T-cell (primary cell): ENCODE results near the gene RNF121. TPM values are rescaled to one million over a fixed set of nuclear protein-coding genes. Genes with fewer than 3 reads are reported as not detected.

Source experiments
- ATAC-seq, 4 experiments: fragments of 200-7000 bp in 3 of 4; fragments of 150-1000 bp in 1 of 4; cut with Tn5 transposase; replicated peaks in 1 of 4; 1 replicate in 3 of 4; 2 replicates in 1 of 4; pipeline ENCODE4 v1.10.0; 2021; ENCODE audit warnings: moderate library complexity in 3 of 4, mild to moderate bottlenecking in 2 of 4, moderate number of reproducible peaks in 1 of 4
- CTCF ChIA-PET, 2 donors: fragments of 300-600 bp; sonication (Branson Sonifier 250); formaldehyde crosslinking; loops; one replicate each; lab custom pipeline; 2022; ENCODE audit warnings: antibody characterized with exemption in 2 of 2; lab: Charles Lee
- POLR2A ChIA-PET, 2 donors: fragments of 300-600 bp; sonication (Branson Sonifier 250); formaldehyde crosslinking; loops; one replicate each; lab custom pipeline; 2022; ENCODE audit warnings: antibody characterized with exemption in 2 of 2; lab: Charles Lee
- DNase-seq, 35 experiments: peaks; one replicate each; pipeline versions ENCODE4 v3.0.0 to v3.0.0-alpha.2; 2013 to 2023
- H3K27ac ChIP-seq: one replicate; pipeline ENCODE4 v1.5.1; 2013; ENCODE audit warnings: low read length
- H3K27me3 ChIP-seq, 2 experiments: replicated peaks in 1 of 2; 1 replicate in 1 of 2; 2 replicates in 1 of 2; pipeline versions ENCODE4 v1.6.1 to v1.7.0; 2013; ENCODE audit warnings: low read length in 1 of 2, mixed read lengths in 1 of 2; ENCODE audit not compliant: control insufficient read depth in 2 of 2, insufficient read depth in 2 of 2; ENCODE audit errors: extremely low read depth in 1 of 2
- H3K36me3 ChIP-seq, 2 donors: 1 replicate in 1 of 2; 2 replicates in 1 of 2; pipeline versions ENCODE4 v1.6.1 to v1.7.0; 2013; ENCODE audit warnings: low read length in 1 of 2; ENCODE audit not compliant: control insufficient read depth in 2 of 2, insufficient read depth in 1 of 2; ENCODE audit errors: extremely low read depth in 1 of 2
- H3K4me1 ChIP-seq, 2 experiments: 1 replicate in 1 of 2; 2 replicates in 1 of 2; pipeline versions ENCODE4 v1.6.1 to v1.7.0; 2013; ENCODE audit warnings: low read length in 2 of 2, mixed read lengths in 1 of 2; ENCODE audit not compliant: insufficient read depth in 2 of 2, control insufficient read depth in 1 of 2; ENCODE audit errors: extremely low read depth in 1 of 2
- H3K4me3 ChIP-seq, 2 donors: 1 replicate in 1 of 2; 2 replicates in 1 of 2; pipeline versions ENCODE4 v1.5.1 to v1.7.0; 2013; ENCODE audit warnings: mild to moderate bottlenecking in 2 of 2, low read length in 1 of 2, moderate library complexity in 1 of 2; ENCODE audit not compliant: control insufficient read depth in 1 of 2; ENCODE audit errors: extremely low read depth in 1 of 2
- H3K9me3 ChIP-seq: 2 replicates; pipeline ENCODE4 v1.7.0; 2013
- H3K27ac Mint-ChIP-seq, 2 donors: one replicate each; pipeline ENCODE4 v1.8.0; 2020 to 2021; ENCODE audit warnings: mild to moderate bottlenecking in 2 of 2, mixed read lengths in 2 of 2
- H3K27me3 Mint-ChIP-seq, 2 donors: one replicate each; pipeline ENCODE4 v1.8.0; 2021 to 2022; ENCODE audit warnings: mixed read lengths in 2 of 2
- H3K36me3 Mint-ChIP-seq: one replicate; pipeline ENCODE4 v1.8.0; 2021; ENCODE audit warnings: mixed read lengths
- H3K4me1 Mint-ChIP-seq, 3 donors: one replicate each; pipeline ENCODE4 v1.8.0; 2020 to 2022; ENCODE audit warnings: mixed read lengths in 3 of 3, mild to moderate bottlenecking in 1 of 3
- H3K4me3 Mint-ChIP-seq, 3 donors: one replicate each; pipeline ENCODE4 v1.8.0; 2020 to 2022; ENCODE audit warnings: mild to moderate bottlenecking in 3 of 3, mixed read lengths in 3 of 3, moderate library complexity in 3 of 3
- H3K9me3 Mint-ChIP-seq, 3 donors: one replicate each; pipeline ENCODE4 v1.8.0; 2020 to 2022; ENCODE audit warnings: mixed read lengths in 3 of 3
- WGBS: methylation state at CpG from one replicate; pipeline ENCODE4 v1.1.5; 2013; ENCODE audit warnings: missing lambda C conversion rate; ENCODE audit not compliant: insufficient coverage; 5-methylcytosine and 5-hydroxymethylcytosine counted together
- total RNA-seq, 35 experiments: library from RNA in 6 of 35; stranded (reverse) in 6 of 35; fragments of 120-200 nt in 1 of 35; gene quantifications; one replicate each; pipeline versions ENCODE4 v1.2.1 to v1.2.4 and lab custom pipeline; 2013 to 2026

Gene RNF121
- total RNA-seq, 5 donors from 2014 or later (not counting 1 experiment from before 2014, with no cell fraction given) = 23.9 to 29.1 (median 24.8) TPM

GRCh38 chr11:72013765-72014711, 85.2 kb downstream of the RNF121 start:
- no peaks in the 10 kb centered on the region for H3K9me3 ChIP-seq
- Mint-ChIP-seq H3K36me3 (peaks cover 78% of the 10 kb centered on the region), H3K4me3 (no peak overlapping the region), H3K4me1 (peaks cover 0 to 30% (median 2%) of the 10 kb centered on the region in 3 donors), H3K27me3 (no peaks in the 10 kb centered on the region), H3K9me3 (no peaks in the 10 kb centered on the region), H3K27ac (peak overlapping the region in 1 of 2 donors; percentile 22)
- no peaks in the 10 kb centered on the region for H3K27me3 ChIP-seq
- ATAC-seq (no peak), DNase-seq (no peak)
- POLR2A ChIA-PET = interaction anchor here (0.5 to 1.2 kb wide), 4 partner anchors 8 to 50 kb away, joined by 3 read pairs; no protein-coding TSS in a partner anchor
- WGBS = 96% methylated on average over 35 of the region's 38 CpGs
- peaks cover 60 to 99% of the 10 kb centered on the region in 2 donors for H3K36me3 ChIP-seq
- CTCF ChIA-PET = no interaction called here
- no peak overlapping the region for H3K4me3 ChIP-seq
- no peak overlapping the region for H3K27ac ChIP-seq
- peaks cover 0 to 4% of the 10 kb centered on the region in 2 experiments for H3K4me1 ChIP-seq

DNA sequence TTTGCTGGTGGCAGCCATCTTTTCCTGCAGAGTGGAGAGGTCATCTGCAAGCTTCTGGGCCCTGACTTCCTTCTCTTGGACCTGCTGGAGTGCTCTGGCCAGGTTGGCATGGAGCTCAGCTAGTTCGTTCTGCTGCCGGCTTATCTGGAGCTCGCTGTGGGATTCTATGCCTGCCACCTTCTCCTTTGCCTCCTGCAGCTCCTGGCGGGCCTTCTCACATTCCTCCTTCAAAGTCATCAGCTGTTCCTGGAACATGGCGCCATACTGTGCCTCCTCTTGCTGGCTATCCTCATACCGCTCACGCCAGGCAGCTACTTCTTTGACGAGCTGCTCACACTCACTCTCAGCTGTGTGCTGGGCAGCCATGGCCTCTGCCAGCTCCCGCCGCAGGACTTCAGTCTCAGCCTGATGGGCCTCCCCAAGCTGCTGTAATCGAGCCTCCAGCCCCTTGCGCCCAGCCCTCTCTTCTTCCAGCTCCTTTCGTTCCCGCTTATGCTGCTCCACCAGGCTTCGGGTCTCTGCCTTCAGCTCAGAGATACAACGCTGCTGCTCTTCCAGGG, 86.0 kb downstream of the RNF121 start:
- ATAC-seq (no peak), DNase-seq (no peak)
- Histone ChIP-seq H3K27me3 (no peaks in the 10 kb centered on the region), H3K4me1 (peaks cover 0 to 4% of the 10 kb centered on the region in 2 experiments), H3K4me3 (no peak overlapping the region), H3K27ac (no peak overlapping the region), H3K36me3 (peaks cover 65 to 99% of the 10 kb centered on the region in 2 donors), H3K9me3 (no peaks in the 10 kb centered on the region)
- H3K4me1 Mint-ChIP-seq = peaks cover 0 to 30% (median 2%) of the 10 kb centered on the region in 3 donors
- POLR2A ChIA-PET = interaction anchor here in 1 of 2 donors (0.6 to 1.0 kb wide), 2 partner anchors 13 to 27 kb away, joined by 3 read pairs; no protein-coding TSS in a partner anchor
- no peak overlapping the region for H3K27ac Mint-ChIP-seq
- H3K9me3 Mint-ChIP-seq = no peaks in the 10 kb centered on the region
- H3K27me3 Mint-ChIP-seq = no peaks in the 10 kb centered on the region
- WGBS = 98% methylated on average over 16 of the region's 16 CpGs
- no peak overlapping the region for H3K4me3 Mint-ChIP-seq
- CTCF ChIA-PET = interaction anchor here (0.6 to 1.6 kb wide), 2 partner anchors 38 to 1692 kb away, joined by 5 to 10 read pairs; no protein-coding TSS in a partner anchor
- H3K36me3 Mint-ChIP-seq = peaks cover 80% of the 10 kb centered on the region

DNA sequence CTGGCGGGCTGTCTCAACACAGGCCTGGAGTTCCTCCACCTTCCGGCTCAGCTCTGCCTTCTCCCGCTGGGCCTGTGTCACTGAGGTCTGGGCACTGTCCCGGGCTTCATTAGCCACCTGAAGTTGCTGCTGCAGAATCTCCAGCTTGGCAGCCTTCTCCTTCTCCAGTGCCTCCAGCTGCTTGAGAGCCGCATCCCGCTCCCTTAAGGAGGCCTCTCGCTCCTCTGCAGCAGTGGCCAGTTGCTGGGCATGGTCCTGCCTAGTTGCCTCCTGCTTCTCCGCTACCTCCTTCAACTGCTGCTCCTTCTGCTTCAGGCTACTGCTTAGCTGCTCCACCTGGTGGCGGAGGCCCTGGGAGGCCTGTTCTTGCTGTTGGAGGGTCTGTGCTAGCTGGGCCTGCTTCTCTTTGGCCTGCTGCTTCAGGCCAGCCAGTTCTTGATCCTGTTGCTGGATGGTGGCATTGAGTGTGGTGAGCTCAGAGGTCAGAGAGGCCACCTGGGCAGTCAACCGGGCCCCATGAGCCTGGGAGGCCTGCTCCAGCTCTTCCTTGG, 86.7 kb downstream of the RNF121 start:
- POLR2A ChIA-PET = no interaction called here

DNA sequence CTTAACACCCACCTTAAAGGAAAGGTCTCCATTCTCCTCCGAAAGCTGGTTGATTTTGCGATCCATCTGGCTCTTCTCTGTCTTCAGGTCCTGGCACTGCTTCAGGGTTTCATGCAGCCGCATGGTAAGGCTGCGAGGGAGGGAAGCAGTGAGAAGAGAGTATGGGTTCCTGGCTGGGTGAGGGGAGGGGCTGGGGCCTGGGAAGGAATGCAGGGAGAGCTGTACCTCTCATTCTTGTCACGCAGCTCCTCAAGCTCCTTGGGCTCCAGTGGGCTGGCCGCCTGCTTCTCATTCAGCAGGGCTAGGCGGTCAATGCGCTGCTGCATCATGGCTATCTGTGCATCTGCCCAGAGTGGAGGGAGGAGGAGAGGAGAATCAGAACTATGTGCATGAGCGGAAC, 89.3 kb downstream of the RNF121 start:
- Mint-ChIP-seq H3K27me3 (no peaks in the 10 kb centered on the region), H3K4me1 (peaks cover 0 to 30% (median 2%) of the 10 kb centered on the region in 3 donors), H3K4me3 (no peak overlapping the region), H3K36me3 (peaks cover 85% of the 10 kb centered on the region), H3K27ac (no peak overlapping the region), H3K9me3 (no peaks in the 10 kb centered on the region)
- H3K9me3 ChIP-seq = no peaks in the 10 kb centered on the region
- no peak overlapping the region for H3K4me3 ChIP-seq
- 95% methylated on average over 8 of the region's 9 CpGs for WGBS
- ATAC-seq = no peak
- peaks cover 55 to 99% of the 10 kb centered on the region in 2 donors for H3K36me3 ChIP-seq
- CTCF ChIA-PET = interaction anchor here in 1 of 2 donors (0.9 kb wide), 1 partner anchor 43 kb away, joined by 3 read pairs; no protein-coding TSS in a partner anchor
- no peak overlapping the region for H3K27ac ChIP-seq
- no peaks in the 10 kb centered on the region for H3K4me1 ChIP-seq
- H3K27me3 ChIP-seq = no peaks in the 10 kb centered on the region
- no peak for DNase-seq
- POLR2A ChIA-PET = no interaction called here

More for the DNA sequence above, 86.7 kb downstream of the RNF121 start:
- Mint-ChIP-seq H3K4me3 (no peak overlapping the region), H3K36me3 (peaks cover 78% of the 10 kb centered on the region), H3K27ac (peak overlapping the region in 1 of 2 donors; percentile 64), H3K9me3 (no peaks in the 10 kb centered on the region), H3K27me3 (no peaks in the 10 kb centered on the region), H3K4me1 (peaks cover 0 to 30% (median 2%) of the 10 kb centered on the region in 3 donors)
- Histone ChIP-seq H3K27me3 (no peaks in the 10 kb centered on the region), H3K27ac (no peak overlapping the region), H3K4me1 (peaks cover 0 to 4% of the 10 kb centered on the region in 2 experiments), H3K36me3 (peaks cover 69 to 99% of the 10 kb centered on the region in 2 donors), H3K4me3 (no peak overlapping the region), H3K9me3 (no peaks in the 10 kb centered on the region)
- DNase-seq (no peak), ATAC-seq (no peak)
- WGBS = 96% methylated on average over 9 of the region's 10 CpGs
- CTCF ChIA-PET = interaction anchor here (0.6 to 1.6 kb wide), 3 partner anchors 39 to 128 kb away, joined by 3 to 5 read pairs (median 5); no protein-coding TSS in a partner anchor

GRCh38 chr11:72023335-72023734, 94.5 kb downstream of the RNF121 start:
- Histone ChIP-seq H3K9me3 (no peaks in the 10 kb centered on the region), H3K27me3 (no peaks in the 10 kb centered on the region), H3K36me3 (peaks cover 28 to 94% of the 10 kb centered on the region in 2 donors), H3K4me3 (no peak overlapping the region), H3K4me1 (peaks cover 0 to 2% of the 10 kb centered on the region in 2 experiments), H3K27ac (no peak overlapping the region)
- Mint-ChIP-seq H3K9me3 (no peaks in the 10 kb centered on the region), H3K4me1 (peaks cover 28 to 32% (median 32%) of the 10 kb centered on the region in 3 donors), H3K27me3 (no peaks in the 10 kb centered on the region), H3K4me3 (no peak overlapping the region), H3K27ac (no peak overlapping the region), H3K36me3 (peaks cover 72% of the 10 kb centered on the region)
- ATAC-seq = no peak
- no CpG with 5 or more reads among the region's 4 CpGs for WGBS
- DNase-seq = no peak
- POLR2A ChIA-PET = interaction anchor here in 1 of 2 donors (0.8 kb wide), 1 partner anchor 70 kb away, joined by 3 read pairs; no protein-coding TSS in a partner anchor
- CTCF ChIA-PET = interaction anchor here (0.7 to 2.7 kb wide), 6 partner anchors 9 to 160 kb away, joined by 3 to 40 read pairs (median 6); no protein-coding TSS in a partner anchor
